ENCODE data around the gene RAB6B. TPM values are rescaled to one million over a fixed set of nuclear protein-coding genes. Genes with fewer than 3 reads are reported as not detected.

RAB6B gene
- total and polyA plus RNA-seq, 7 donors: 0.93 to 3.8 (median 2.0) TPM

DNA sequence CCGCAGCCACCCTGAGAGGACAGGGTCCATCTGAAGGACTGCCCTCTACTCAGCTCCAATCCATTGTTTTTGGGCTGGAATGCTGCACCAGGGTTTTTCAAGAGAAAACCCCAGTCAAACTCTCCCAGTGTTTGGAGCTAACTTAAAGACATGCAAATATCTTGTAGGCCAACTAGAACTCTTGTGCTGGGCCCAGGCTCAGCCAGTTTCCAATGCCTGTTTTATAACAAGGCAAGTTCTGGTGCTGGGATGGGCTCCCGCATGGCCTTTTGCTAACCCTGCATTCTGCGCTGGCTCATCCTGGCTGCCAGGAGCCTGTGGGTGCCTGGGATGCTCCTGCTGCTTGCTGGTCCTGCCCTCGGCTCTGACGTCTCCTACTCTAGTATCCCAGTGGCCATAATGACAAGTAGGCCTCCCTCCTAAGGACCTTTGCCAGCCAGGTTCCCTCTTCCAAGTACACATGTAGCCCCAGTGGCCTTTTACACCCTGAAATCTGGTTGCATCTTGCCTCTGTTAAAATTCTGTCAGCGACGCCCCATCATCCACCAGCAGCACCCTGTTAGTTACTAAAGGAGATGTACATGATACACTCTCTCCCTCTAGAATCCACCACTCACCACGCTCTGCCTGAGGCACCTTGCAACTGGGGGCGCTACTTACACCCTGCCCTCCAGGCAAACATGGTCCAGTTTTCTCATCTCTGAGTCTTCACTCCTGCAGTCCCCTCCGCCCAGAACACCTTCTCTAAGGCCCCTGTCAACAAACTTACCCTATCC, 30.5 kb upstream of the RAB6B start:
- Histone ChIP-seq H3K27ac (no peak overlapping the region), H3K36me3 (ENCODE audit: insufficient read depth in 1 of 2, low read depth in 1 of 2) (no peaks in the 10 kb centered on the region), H3K4me1 (peaks cover 5% of the 10 kb centered on the region), H3K4me3 (no peak overlapping the region), H3K27me3 (ENCODE audit: insufficient read depth in 3 of 3, low read length in 2 of 3) (no peaks in the 10 kb centered on the region), H3K9me3 (no peaks in the 10 kb centered on the region)
- 94 to 98% (median 97%) methylated on average over 10 of the region's 10 CpGs for WGBS, 3 donors
- no peak for DNase-seq
- intact Hi-C loops (cut with DNase I): loop anchor here (5.0 to 10.0 kb wide), 3 partner anchors 109 to 1199 kb away; partner anchors contain the start of gene TOPBP1 (in 1 of the 2)
- no peak for ATAC-seq
- TF ChIP-seq, protein P1, sequence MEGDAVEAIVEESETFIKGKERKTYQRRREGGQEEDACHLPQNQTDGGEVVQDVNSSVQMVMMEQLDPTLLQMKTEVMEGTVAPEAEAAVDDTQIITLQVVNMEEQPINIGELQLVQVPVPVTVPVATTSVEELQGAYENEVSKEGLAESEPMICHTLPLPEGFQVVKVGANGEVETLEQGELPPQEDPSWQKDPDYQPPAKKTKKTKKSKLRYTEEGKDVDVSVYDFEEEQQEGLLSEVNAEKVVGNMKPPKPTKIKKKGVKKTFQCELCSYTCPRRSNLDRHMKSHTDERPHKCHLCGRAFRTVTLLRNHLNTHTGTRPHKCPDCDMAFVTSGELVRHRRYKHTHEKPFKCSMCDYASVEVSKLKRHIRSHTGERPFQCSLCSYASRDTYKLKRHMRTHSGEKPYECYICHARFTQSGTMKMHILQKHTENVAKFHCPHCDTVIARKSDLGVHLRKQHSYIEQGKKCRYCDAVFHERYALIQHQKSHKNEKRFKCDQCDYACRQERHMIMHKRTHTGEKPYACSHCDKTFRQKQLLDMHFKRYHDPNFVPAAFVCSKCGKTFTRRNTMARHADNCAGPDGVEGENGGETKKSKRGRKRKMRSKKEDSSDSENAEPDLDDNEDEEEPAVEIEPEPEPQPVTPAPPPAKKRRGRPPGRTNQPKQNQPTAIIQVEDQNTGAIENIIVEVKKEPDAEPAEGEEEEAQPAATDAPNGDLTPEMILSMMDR (IDR thresholded peaks at IDR 0.05): no peak

DNA sequence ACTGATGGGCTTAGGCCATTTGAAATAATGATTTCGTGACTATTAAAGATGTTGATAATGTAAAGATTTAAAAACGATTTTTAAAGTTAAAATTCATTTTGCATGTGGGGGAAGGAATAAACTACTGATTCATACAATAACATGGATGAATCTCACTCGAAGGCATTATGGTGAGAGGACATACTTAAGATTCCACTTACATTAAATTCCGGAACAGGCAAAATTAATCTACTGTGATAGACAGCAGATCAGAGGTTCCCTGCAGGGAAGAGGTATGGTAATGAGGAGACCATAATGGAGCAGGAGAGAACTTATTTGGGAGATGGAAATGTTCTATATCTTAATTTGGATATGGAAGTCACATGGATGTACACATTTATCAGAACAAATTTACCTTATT, 28.4 kb upstream of the RAB6B start:
- intact Hi-C loops (cut with DNase I): loop anchor here (5.0 to 10.0 kb wide), 2 partner anchors 259 to 373 kb away; partner anchors contain the start of gene TOPBP1 (in 1 of the 2)
- Histone ChIP-seq H3K4me3 (no peak overlapping the region), H3K36me3 (ENCODE audit: insufficient read depth in 1 of 2, low read depth in 1 of 2) (no peaks in the 10 kb centered on the region), H3K27me3 (ENCODE audit: insufficient read depth in 3 of 3, low read length in 2 of 3) (no peaks in the 10 kb centered on the region), H3K9me3 (no peaks in the 10 kb centered on the region), H3K4me1 (peaks cover 5% of the 10 kb centered on the region), H3K27ac (no peak overlapping the region)
- ATAC-seq (no peak), DNase-seq (no peak)
- TF ChIP-seq, protein P1 (IDR thresholded peaks at IDR 0.05): no peak
- WGBS, 3 donors: 70 to 79% (median 75%) methylated on average over 4 of the region's 4 CpGs

DNA sequence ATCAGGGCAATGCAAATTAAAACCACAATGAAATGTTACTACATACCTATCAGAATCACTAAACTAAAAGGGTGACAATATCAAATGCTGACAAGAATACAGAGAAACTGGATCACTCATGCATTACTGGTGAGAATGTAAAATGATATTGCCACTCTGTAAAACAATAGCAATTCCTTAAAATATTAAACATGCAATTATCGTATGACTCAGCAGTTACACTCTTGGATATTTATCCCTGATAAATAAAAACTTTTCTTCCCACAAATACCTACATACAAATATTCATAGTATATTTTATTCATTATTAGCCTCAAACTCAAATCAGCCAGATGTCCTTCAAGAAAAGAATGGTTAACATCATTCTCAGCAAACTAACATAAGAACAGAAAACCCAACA, 25.9 kb upstream of the RAB6B start:
- WGBS, 3 donors: 83 to 90% (median 87%) methylated on average over 1 of the region's 1 CpG
- TF ChIP-seq, protein P1 (IDR thresholded peaks at IDR 0.05): no peak
- Histone ChIP-seq H3K4me3 (no peak overlapping the region), H3K27ac (no peak overlapping the region), H3K9me3 (no peaks in the 10 kb centered on the region), H3K36me3 (ENCODE audit: insufficient read depth in 1 of 2, low read depth in 1 of 2) (no peaks in the 10 kb centered on the region), H3K27me3 (ENCODE audit: insufficient read depth in 3 of 3, low read length in 2 of 3) (no peaks in the 10 kb centered on the region), H3K4me1 (no peaks in the 10 kb centered on the region)
- DNase-seq (no peak), ATAC-seq (no peak)
- intact Hi-C loops (cut with DNase I): loop anchor here (5.0 to 10.0 kb wide), 2 partner anchors 257 to 376 kb away; partner anchors contain the start of gene TOPBP1 (in 1 of the 2)

DNA sequence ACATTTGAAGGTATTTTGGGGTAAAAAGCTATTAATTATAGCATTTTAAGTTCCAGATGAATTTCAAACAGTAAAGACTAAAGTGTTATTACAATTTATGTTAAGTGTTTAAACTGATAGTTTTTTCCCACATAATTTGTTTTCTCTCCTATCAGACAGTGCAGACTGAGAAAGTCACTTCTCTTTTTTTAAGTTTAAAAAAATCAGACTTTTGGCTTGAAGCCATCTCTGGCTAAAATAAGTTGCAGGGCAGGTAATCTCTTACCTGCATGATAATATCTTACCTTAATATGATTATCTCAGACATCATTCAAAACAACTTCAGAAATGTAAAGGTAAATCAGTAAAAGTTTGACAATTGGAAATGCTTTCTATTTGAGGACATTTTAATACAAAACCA, 21.5 kb upstream of the RAB6B start:
- Histone ChIP-seq H3K4me3 (no peak overlapping the region), H3K4me1 (no peaks in the 10 kb centered on the region), H3K9me3 (no peaks in the 10 kb centered on the region), H3K27me3 (ENCODE audit: insufficient read depth in 3 of 3, low read length in 2 of 3) (peaks cover 0 to 7% (median 0%) of the 10 kb centered on the region in 3 donors), H3K36me3 (ENCODE audit: insufficient read depth in 1 of 2, low read depth in 1 of 2) (no peaks in the 10 kb centered on the region), H3K27ac (no peak overlapping the region)
- TF ChIP-seq, protein P1 (IDR thresholded peaks at IDR 0.05): no peak
- no peak for DNase-seq
- no peak for ATAC-seq
- intact Hi-C loops (cut with DNase I): no loop called here
